ENCODE results near the gene PLAGL2.

- no peak for TF ChIP-seq CTCF (IDR thresholded peaks at IDR 0.05)
- TF ChIP-seq ZFX (IDR thresholded peaks at IDR 0.05; ENCODE audit: borderline replicate concordance): no peak
Measured at GRCh38 chr20:32192698-32193097, 14.8 kb downstream of the PLAGL2 start.

All from 22Rv1 (cell line).